MM.1S (cell line): ENCODE measurements around the gene KLHL11.

Source experiments
- EZH2 ChIP-seq: fragments of 300-600 bp; sonication (generic); optimal IDR thresholded peaks from 2 replicates; pipeline ENCODE3; 2017; ENCODE audit warnings: low read depth, mild to moderate bottlenecking, antibody characterized with exemption, low read length, mixed read lengths
- TF ChIP-seq, protein P1 (sequence below): fragments of 300-600 bp; sonication (generic); IDR thresholded peaks from 2 replicates; pipeline ENCODE4 v1.5.1; 2016; ENCODE audit warnings: antibody characterized with exemption, low read length, mixed read lengths

DNA sequence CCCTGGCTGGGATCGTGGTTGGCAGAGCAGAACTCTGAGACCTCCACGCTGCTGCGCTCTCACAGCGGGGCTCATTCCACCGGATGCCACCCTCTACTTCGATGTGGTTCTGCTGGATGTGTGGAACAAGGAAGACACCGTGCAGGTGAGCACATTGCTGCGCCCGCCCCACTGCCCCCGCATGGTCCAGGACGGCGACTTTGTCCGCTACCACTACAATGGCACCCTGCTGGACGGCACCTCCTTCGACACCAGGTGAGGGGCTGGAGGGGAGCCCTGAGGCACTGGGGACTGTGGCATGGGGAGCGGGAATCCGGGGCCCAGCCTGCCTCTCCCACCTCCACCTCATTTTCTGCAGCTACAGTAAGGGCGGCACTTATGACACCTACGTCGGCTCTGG, 47.2 kb downstream of the KLHL11 start:
- TF ChIP-seq, protein P1, sequence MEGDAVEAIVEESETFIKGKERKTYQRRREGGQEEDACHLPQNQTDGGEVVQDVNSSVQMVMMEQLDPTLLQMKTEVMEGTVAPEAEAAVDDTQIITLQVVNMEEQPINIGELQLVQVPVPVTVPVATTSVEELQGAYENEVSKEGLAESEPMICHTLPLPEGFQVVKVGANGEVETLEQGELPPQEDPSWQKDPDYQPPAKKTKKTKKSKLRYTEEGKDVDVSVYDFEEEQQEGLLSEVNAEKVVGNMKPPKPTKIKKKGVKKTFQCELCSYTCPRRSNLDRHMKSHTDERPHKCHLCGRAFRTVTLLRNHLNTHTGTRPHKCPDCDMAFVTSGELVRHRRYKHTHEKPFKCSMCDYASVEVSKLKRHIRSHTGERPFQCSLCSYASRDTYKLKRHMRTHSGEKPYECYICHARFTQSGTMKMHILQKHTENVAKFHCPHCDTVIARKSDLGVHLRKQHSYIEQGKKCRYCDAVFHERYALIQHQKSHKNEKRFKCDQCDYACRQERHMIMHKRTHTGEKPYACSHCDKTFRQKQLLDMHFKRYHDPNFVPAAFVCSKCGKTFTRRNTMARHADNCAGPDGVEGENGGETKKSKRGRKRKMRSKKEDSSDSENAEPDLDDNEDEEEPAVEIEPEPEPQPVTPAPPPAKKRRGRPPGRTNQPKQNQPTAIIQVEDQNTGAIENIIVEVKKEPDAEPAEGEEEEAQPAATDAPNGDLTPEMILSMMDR, result no peak
- no peak for TF ChIP-seq EZH2
